Measurements from ENCODE around the gene ZNF277.

The ZNF277 gene

DNA sequence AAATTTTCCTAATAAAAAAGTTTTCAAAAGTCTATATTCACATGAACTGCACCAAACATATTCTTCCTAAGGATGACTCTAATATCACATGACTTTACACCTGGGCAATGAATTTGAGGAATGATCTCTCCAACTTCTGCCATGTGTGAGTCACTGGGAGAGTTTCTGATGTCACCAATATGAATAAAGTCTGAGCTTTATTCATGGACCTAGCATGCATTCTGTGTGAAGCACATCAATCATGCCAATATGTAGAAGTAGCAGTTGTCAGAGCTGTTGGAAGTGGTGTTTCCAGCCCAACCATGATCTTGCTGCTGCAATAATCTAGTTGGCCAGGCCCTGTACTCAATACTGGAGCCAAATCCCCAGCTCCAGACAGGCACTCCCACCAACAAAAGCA is 152.0 kb downstream of the ZNF277 start:
- DNase-seq = no peak

DNA sequence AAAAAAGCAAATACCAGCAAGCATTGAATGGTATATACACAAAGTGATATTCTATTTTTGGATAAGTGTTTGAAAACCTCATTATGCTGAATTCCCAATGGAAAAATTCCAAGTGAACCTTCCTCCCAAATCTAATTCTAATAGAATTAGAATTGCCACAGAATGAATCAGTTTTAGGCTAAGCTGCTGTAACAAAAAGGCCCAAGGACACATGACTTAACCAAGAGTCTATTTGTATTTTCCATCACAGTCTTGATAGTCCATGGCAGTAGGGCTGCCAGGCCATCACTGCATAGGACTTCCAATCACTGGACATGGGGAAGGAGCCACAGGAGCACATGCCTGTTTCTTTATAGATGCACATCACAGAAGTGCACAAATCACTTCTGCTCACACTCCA is 152.6 kb downstream of the ZNF277 start:
- no peak for DNase-seq

DNA sequence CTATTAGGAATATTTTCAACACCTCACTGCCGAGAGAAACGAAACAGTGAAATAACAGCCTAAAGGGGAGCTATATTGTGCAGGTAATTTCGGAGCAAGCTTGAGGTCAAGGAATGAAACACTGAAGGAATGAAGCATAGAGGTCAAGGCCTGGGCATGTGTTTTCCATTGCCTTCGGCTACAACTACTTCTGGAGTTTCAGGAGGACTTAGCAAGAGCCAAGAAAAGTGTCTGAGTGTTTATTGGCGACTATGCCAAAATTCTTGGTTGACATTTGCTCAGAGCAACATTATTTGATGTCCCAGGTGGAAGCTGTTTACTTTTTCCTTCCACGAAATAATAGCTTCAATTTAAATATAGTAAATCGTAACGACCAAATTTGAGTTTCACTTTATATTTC is 154.2 kb downstream of the ZNF277 start:
- no peak for DNase-seq

DNA sequence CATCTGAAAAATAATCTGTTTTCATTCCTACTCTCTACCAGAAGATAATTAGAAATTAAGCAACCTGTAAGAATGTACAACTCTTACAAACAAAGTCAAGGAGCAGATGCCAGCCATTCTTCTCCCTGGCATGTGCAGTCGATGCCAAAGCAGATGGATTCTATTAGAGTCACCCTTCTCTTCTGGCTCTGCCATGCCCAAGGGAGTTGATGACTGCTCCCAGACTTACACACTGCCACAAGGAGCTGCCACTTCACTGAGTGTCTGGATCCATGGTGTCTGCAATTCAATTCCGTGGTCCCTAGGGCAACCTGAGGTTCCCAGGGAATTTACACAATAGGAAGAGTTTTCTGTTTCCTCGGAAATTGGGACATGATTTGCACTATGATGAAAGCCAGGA is 154.7 kb downstream of the ZNF277 start:
- no peak for DNase-seq

DNA sequence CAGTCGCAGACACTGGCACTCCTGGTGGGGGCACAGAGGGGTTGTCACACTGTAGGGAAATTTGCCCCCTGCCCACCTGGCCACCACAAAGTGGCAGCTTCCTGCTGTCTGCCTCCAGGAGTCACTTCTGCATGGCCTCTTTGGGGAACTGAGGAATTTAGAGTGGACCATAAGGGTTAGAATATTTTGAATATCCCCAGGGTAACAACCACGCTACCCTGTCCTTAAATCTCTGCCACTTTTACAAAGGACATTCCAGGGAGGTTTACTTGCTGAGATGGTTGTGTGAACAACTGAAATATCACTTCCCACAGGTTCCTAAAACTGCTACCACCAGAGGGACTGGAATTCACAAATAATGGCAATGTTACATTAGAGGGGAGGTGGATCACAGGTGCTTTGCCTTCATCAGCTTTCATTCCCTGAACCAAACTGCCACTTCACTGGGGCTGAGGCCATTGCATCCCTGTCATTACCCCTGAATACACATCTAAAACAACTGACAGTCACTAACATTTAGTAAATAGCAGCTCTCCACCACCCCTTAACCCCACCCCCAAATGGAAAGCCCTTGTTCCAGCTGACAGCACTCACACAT is 155.7 kb downstream of the ZNF277 start:
- DNase-seq = no peak

DNA sequence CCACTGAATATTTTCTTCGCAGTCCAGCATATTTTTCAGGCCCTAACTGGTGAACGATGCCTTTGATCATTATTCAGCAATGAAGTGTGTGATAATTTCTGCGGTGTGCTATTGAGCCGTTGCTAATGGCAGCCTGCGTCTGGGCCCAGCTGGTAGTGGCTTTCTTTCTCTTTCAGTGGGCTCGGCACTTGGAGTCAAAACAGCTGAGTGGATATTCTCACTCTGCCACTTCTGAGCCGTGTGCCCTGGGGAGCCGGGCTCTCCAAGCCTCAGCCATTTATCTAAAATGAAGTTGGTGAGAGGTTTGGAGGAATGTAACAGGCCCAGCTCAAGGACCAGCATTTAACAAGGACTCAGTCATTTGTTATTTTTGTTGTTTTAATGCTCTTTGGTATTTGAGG is 156.2 kb downstream of the ZNF277 start:
- DNase-seq = no peak

DNA sequence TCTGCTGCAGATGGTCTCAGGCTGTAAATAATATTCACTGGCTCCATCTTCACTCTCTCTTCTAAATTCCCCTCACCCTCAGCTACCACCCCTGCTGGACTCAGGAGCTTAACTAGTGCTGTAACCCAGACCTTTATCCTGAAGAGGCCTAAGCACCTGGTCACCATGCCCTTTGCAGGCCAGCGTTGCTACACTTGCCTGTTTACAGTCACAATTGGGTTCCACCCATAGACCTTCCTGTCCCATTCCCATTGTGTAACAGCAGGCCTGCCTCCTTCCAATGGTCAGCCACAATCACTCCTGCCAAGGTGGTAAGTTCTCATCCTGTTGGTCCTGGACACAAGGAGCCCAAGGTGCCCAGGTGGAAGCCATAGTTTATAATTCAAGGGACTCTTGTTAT is 157.9 kb downstream of the ZNF277 start:
- DNase-seq = no peak

DNA sequence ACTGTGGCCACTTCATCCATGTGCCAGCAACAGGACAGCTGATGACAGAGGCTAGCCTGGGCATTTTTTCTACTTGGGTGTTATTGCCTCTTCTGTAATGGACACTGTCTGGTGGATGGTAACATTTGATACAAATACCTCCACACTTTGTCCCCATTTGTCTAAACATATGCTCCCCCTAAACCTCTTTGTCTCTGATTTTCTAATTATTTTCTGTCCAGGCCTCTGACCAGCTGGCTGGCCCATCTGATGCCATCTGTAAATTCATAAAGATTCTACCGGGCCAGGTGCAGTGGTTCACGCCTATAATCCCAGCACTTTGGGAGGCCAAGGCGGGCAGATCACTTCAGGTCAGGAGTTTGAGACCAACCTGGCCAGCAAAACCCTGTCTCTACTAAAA is 159.1 kb downstream of the ZNF277 start:
- no peak for DNase-seq

DNA sequence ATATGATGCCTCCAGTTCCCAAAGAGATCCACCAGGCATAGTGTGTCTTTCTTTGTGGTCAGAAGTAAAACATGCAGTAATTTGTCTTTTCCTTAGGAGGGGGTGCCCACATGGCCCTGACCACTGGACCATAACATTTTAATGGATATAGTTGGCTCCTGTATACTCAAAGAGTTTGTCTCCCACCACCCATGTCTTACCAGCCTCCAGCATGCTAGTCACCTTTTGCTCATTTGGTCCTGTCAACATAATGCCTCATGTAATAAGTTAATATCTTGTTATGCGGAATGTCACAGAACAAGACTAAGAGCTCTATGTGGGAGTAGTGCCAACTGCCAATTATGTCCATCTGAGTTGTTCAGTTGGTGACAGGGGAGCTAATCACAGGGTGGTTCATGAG is 160.4 kb downstream of the ZNF277 start:
- no peak for DNase-seq

DNA sequence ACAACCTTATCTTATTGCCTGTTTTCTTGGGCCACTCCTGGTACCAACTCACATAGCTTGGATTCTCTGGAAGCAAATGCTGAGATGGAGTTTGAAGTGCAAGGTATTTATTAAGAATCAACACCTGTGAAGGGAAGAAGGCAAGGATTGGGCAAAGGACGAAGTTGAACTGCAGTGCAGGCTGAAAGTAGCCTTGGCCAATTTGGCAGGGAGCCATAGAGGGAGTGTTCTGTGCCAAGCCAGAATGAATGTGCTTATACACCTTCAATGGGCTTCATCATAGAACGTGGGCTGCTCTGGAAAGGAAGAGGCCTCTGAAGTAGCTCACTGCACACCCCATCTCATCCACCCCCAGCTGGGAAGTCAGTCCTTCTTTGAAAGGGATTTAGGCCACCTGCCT is 163.9 kb downstream of the ZNF277 start:
- no peak for DNase-seq

DNA sequence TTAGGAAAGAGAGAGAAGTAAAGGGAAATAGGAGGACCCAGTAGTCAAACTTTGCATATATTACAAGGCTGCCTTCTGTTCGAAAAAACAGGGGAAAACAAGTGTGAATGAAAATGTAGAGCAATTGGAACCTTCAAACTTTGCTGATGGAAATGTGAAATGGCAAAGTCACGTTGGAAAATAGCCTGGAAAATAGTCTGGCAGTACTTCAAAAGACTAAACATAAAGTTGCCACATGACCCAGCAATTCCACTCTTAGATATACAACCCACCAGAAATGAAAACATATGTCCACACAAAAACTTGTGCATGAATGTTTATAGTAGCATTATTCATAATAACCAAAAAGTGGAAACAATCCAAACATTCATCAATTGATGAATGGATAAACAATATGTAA is 165.2 kb downstream of the ZNF277 start:
- DNase-seq = no peak

DNA sequence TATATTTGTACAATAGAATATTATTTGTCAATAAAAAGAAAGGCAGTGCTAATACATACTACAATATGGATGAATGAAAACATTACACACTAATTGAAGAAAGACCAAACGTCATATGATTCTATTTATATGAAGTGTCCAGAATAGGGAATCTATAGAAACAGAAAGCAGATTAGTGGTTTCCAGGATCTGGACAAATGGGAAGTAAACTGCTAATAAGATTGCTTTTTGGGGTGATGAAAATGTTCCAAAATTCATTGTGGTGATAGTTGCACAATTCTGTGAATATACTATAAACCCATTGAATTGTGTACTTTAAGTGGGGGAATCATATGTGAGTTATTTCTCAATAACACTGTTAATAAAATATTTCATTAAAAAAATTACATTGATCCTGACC is 165.6 kb downstream of the ZNF277 start:
- no peak for DNase-seq

DNA sequence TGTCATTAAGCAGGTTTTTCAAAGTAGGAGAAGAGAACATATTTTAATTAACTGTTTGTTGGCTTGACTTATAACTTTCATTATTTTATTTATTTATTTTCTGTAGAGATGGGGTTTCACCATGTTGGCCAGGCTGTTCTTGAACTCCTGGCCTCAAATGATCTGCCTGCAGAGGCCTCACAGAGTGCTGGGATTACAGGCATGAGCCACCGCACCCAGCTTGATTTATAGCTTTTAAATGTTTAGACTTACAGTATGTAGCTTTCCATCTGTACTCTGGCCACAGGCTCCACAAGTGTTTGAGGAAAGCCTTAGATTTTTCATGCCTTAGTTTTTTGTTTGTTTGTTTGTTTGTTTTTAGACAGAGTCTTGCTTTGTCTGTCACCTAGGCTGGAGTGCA is 171.1 kb downstream of the ZNF277 start:
- no peak for DNase-seq

DNA sequence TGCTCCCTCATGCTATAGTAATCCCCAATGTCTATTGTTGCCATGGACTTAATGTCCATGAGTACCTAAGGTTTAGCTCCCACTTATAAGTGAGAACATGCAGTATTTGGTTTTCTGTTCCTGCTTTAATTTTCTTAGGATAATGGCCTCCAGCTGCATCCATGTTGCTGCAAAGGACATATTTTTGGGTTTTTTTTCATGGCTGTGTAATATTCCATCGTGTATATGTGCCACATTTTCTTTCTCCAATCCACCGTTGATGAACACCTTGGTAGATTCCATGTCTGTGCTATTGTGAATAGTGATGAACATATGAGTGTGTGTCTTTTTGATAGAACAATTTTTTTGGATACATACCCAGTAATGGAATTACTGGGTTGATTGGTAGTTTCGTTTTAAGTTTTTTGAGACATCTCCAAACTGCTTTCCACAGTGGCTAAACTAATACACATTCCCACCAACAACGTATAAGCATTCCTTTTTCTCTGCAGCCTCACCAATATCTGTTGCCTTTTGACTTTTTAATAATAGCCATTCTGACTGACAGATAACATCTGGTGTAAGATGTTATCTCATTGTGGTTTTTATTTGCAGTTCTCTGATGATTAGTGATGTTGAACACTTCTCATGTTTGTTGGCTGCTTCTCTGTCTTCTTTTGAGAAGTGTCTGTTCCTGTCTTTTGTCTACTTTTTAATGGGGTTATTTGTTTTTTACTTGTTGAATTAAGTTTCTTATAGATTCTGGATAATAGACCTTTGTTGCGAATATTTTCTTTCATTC is 175.0 kb downstream of the ZNF277 start:
- DNase-seq = no peak

DNA sequence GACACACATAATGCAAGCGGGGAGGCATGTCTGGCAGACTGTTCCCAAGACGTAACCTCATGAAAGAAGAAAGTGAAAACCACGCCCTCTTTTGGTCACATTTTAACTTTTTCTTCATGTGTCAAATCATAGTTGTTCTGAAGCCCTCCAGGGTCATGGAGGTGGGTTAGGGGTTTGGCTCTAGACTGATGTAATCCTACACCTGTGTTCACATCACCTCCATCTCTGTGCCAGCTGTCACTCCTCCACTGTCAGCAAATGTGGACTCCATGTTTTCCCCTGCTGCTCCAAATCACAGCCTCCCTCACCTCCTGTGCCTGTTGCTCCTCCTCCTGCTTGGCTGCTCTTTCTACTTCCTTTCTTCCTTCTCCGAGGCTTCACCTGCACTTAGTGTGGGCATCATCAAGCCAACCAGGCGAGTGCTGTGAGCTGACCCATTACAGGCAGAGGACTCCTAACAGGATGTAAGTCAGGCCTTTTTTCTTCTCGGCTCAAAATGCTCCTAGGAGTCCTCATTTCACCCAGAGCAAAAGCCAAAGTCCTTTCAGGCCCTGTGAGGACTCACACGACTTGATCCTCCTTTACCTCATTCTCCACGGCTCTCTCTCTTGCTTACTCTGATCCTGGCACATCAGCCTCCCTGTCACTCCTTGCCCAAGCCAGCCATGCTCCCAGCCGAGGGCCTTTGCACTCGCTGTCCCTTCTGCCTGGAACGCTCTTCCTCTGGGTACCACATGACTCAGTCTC is 177.3 kb downstream of the ZNF277 start:
- no peak for DNase-seq

DNA sequence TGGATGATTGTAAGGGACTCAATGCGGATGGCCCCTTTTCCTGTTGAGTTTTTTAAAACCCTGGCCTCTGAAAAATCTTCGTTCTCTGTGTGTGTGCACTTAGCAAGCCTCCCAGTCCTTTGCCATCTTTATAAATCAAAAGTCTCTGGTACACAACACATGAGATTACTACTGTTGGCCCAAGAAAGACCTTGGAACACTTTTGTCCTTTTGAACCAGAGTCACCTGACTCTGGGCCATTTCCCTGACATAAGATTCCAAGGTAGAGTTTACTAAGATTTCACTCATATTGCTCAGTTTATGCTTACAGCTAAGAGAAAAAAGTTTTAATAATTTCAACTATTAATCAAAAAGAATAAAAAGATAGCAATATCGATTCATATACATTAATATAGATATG is 179.0 kb downstream of the ZNF277 start:
- no peak for DNase-seq

DNA sequence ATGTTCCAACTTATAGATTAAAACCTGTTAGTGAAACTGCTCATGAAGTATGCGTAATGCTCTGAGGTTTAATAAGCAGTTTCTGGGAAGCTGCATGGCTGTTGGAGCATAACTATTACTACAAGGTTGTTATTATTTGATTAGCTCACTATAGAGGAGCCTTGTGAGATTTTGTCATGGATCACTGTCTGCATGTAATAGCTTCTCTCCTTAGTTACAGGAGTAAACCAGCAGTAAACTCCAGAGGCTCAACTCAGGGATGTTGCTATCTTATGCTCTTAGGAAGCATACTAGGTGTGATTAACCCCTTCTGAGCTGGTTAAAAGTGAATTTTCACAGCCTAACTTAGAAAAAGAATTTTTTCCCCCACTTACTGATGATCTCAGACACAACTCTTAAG is 180.1 kb downstream of the ZNF277 start:
- no peak for DNase-seq

DNA sequence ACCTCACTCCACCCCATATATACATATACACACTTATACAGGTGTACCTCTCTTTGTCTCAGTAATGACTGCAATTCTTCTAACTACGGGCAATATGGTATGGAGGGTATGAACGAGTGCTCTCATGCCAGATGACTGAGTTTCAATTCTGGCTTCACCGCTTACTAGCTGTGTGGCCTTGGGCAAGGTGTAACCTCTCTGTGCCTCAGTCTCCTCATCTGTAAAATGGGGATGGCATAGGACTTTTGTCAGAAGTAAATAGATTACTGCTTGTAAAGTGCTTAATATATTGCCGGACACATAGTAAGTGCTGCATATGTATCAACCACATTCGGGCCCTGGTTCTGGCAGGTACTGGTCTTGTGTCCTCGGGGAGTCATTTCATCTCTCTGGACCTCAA is 183.7 kb downstream of the ZNF277 start:
- DNase-seq = no peak

DNA sequence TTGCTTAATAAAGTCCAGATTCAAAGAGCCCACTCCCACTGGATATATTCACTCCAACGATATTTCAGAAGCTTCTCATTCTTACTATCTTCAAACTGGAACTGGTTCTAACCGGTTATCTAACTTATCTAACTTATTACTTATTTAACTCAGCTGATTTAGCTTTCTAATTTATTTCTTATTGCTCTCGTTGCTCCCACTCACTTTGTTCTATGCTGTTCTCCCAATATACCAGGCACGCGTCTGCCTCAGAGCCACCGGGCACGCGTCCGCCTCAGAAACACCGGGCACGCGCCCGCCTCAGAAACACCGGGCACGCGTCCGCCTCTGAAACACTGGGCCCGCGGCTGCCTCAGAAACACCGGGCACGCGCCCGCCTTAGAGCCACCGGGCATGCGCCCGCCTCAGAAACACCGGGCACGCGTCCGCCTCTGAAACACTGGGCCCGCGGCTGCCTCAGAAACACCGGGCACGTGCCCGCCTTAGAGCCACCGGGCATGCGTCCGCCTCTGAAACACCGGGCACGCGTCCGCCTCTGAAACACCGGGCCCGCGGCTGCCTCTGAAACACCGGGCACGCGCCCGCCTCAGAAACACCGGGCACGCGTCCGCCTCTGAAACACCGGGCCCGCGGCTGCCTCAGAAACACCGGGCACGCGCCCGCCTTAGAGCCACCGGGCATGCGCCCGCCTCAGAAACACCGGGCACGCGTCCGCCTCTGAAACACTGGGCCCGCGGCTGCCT is 184.8 kb downstream of the ZNF277 start:
- peak; percentile 49 for DNase-seq

DNA sequence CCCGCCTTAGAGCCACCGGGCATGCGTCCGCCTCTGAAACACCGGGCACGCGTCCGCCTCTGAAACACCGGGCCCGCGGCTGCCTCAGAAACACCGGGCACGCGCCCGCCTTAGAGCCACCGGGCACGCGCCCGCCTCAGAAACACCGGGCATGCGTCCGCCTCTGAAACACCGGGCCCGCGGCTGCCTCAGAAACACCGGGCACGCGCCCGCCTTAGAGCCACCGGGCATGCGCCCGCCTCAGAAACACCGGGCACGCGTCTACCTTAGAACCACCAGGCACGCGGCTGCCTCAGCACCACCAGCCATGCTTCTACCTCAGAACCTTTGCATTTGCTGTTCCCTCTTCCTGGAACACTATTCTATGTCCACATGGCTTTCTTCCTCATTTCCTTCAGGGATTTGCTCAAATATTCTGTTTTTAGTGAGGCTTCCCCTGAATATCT is 185.4 kb downstream of the ZNF277 start:
- peak; percentile 59 for DNase-seq

All from activated T-cell treated with anti-CD3 and anti-CD28 coated beads for 4 hours (primary cell).